HL-60 (cell line): ENCODE measurements around the gene PUM2.

Source experiments
- POLR2AphosphoS5 ChIP-seq: IDR thresholded peaks from 2 replicates; pipeline ENCODE4 v1.6.1; 2012; ENCODE audit warnings: low read depth
- SPI1 ChIP-seq: IDR thresholded peaks from 2 replicates; pipeline ENCODE4 v1.6.1; 2012; ENCODE audit warnings: low read depth, mild to moderate bottlenecking, borderline replicate concordance
- TF ChIP-seq, protein P1 (sequence below): IDR thresholded peaks from one replicate; pipeline ENCODE4 v1.5.1; 2011; ENCODE audit warnings: low read length, control low read depth, inconsistent platforms; ENCODE audit not compliant: insufficient read depth

DNA sequence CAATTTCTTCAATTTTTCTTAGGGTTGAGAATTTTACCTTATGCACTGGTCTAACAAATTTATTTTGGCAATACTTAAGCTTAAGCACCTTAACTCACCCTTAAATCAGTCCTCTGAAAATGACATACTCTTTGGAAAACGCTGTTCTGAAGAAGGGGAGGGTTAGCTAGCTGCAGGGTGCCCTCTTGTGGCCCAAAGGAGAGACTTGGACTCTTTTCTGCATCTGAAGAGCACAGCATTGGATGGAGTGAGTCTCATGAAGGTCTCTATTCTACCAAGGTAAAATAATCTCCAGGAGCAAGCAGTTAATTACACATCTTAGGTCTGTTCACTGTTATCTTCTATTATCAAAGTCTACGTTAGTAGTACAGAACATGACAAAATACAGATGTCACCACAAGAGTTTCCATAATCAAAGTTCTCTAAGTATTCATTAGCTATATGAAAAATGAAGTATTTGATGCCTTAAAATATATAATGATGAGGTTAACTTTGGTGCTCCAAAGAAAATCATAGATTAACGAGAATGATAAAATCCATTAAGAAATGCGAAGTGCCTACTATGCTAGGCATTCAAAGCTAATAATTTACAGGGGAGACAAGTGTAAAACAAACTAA is 24.4 kb downstream of the PUM2 start:
- TF ChIP-seq POLR2AphosphoS5 (no peak), SPI1 (no peak)
- TF ChIP-seq, protein P1, sequence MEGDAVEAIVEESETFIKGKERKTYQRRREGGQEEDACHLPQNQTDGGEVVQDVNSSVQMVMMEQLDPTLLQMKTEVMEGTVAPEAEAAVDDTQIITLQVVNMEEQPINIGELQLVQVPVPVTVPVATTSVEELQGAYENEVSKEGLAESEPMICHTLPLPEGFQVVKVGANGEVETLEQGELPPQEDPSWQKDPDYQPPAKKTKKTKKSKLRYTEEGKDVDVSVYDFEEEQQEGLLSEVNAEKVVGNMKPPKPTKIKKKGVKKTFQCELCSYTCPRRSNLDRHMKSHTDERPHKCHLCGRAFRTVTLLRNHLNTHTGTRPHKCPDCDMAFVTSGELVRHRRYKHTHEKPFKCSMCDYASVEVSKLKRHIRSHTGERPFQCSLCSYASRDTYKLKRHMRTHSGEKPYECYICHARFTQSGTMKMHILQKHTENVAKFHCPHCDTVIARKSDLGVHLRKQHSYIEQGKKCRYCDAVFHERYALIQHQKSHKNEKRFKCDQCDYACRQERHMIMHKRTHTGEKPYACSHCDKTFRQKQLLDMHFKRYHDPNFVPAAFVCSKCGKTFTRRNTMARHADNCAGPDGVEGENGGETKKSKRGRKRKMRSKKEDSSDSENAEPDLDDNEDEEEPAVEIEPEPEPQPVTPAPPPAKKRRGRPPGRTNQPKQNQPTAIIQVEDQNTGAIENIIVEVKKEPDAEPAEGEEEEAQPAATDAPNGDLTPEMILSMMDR, result peak; percentile 42
